K562 (cell line): ENCODE results near the gene STUB1. TPM values are rescaled to one million over a fixed set of nuclear protein-coding genes. Genes with fewer than 3 reads are reported as not detected.

ENCODE experiments used
- AFF1 ChIP-seq, 2 experiments: fragments of 450-650 bp; IDR thresholded peaks; 2 replicates each; pipeline ENCODE4 v1.6.1; 2018; ENCODE audit warnings: mild to moderate bottlenecking in 2 of 2, low read depth in 1 of 2; ENCODE audit not compliant: partially characterized antibody in 2 of 2
- ARID3A ChIP-seq: IDR thresholded peaks from 2 replicates; pipeline ENCODE4 v1.6.1; 2012; ENCODE audit warnings: low read depth, low read length, improper control_type of control experiment, borderline replicate concordance
- BRF2 ChIP-seq: IDR thresholded peaks from 3 replicates; pipeline ENCODE4 v1.6.1; 2011; ENCODE audit warnings: borderline replicate concordance, mild to moderate bottlenecking; ENCODE audit not compliant: insufficient read length, insufficient read depth
- CC2D1A ChIP-seq: fragments of 450-650 bp; IDR thresholded peaks from 2 replicates; pipeline ENCODE4 v1.6.1; 2017; ENCODE audit warnings: mild to moderate bottlenecking
- DIDO1 ChIP-seq: fragments of 450-650 bp; IDR thresholded peaks from 2 replicates; pipeline ENCODE4 v1.6.1; 2016; ENCODE audit warnings: low read depth, missing biosample characterization, missing genetic modification characterization
- IRF9 ChIP-seq: fragments of 450-650 bp; IDR thresholded peaks from 2 replicates; pipeline ENCODE4 v1.6.1; 2016; ENCODE audit warnings: missing biosample characterization, missing genetic modification characterization
- MNT ChIP-seq, 2 experiments: fragments of 450-650 bp; conservative IDR thresholded peaks; 2 replicates each; pipeline ENCODE4 v1.6.1; 2017; ENCODE audit warnings: mild to moderate bottlenecking in 2 of 2, moderate library complexity in 2 of 2
- NCOA6 ChIP-seq: fragments of 450-650 bp; IDR thresholded peaks from 2 replicates; pipeline ENCODE4 v1.6.1; 2017; ENCODE audit warnings: mild to moderate bottlenecking
- POLR2H ChIP-seq: IDR thresholded peaks from 2 replicates; pipeline ENCODE4 v1.6.1; 2016; ENCODE audit warnings: missing genetic modification characterization, low read depth, mild to moderate bottlenecking, control low read depth, missing compliant biosample characterization, moderate library complexity
- SP1 ChIP-seq: sonication (generic); formaldehyde crosslinking; IDR thresholded peaks from 2 replicates; pipeline ENCODE4 v1.8.1; 2022; ENCODE audit warnings: mild to moderate bottlenecking, missing genetic modification reagents
- TSC22D4 ChIP-seq: fragments of 450-650 bp; IDR thresholded peaks from 2 replicates; pipeline ENCODE4 v1.6.1; 2016; ENCODE audit warnings: missing genetic modification characterization, missing biosample characterization, control low read depth
- ZBTB12 ChIP-seq: fragments of 250-450 bp; sonication (Bioruptor Pico); IDR thresholded peaks from 2 replicates; pipeline ENCODE4 v1.4.0; 2020
- ZBTB2 ChIP-seq: fragments of 450-650 bp; IDR thresholded peaks from 2 replicates; pipeline ENCODE4 v1.6.1; 2016; ENCODE audit warnings: antibody characterized with exemption
- ZNF586 ChIP-seq: fragments of 450-650 bp; formaldehyde crosslinking; conservative IDR thresholded peaks from 2 replicates; pipeline ENCODE4 v1.4.0; 2020; ENCODE audit warnings: mild to moderate bottlenecking, moderate library complexity
- polyA plus RNA-seq, 8 experiments: library from polyadenylated mRNA; depleted of rRNA in 4 of 8; stranded (reverse) in 5 of 8; unstranded in 3 of 8; fragments of >200 nt; fragmentation: Nextera tagmentation in 2 of 8; fragmentation: Illumina TruSeq in 1 of 8; extraction: Ambion mirVana in 2 of 8; extraction: Trizol in 1 of 8; gene quantifications; 2 replicates each; pipeline versions ENCODE4 v1.2.1 to v1.2.3, GENCODE V29; 2011 to 2014; ENCODE audit warnings: inconsistent platforms in 1 of 8, missing spikeins in 1 of 8
- total RNA-seq, 7 experiments: library from RNA; depleted of rRNA in 6 of 7; stranded (reverse); fragments of >200 nt in 6 of 7; fragmentation: Illumina TruSeq in 2 of 7; extraction: Trizol in 2 of 7; gene quantifications; 2 replicates each; pipeline versions ENCODE4 v1.2.1 to v1.2.3, GENCODE V29; 2011 to 2021; ENCODE audit warnings: low replicate concordance in 1 of 7

The STUB1 gene
- total and polyA plus RNA-seq, 9 of the 15 experiments (the other 6 are each of a cell fraction or from before 2014, with no cell fraction given) = 10.6 to 251 (median 152) TPM

GRCh38 chr16:660459-661183 is 19.6 kb upstream of the STUB1 start (continued):
- TF ChIP-seq TSC22D4 (tag) (no peak), AFF1 (IDR thresholded peaks at IDR 0.05; ENCODE audit: low read depth in 1 of 2, partially characterized antibody in 2 of 2) (no peak), SP1 (CRISPR knock-in tag) (peak; percentile 80), ZNF586 (no peak), POLR2H (tag) (no peak), ZBTB12 (no peak), ZBTB2 (peak; percentile 76; the same call in 1 of the 2 replicates), CC2D1A (no peak), NCOA6 (no peak), IRF9 (tag) (no peak), DIDO1 (tag) (no peak), ARID3A (no peak), BRF2 (no peak), MNT (conservative IDR thresholded peaks at IDR 0.05) (peak; percentile 49 to 72; a peak in 2 of 4 replicates)
